NCI-H1092 treated with DMSO at 0.1 percent for 48 hours (cell line): ENCODE measurements around the gene CCL5.

Source experiments
- DNase-seq: peaks from one replicate; lab custom pipeline; 2025; lab: John Stamatoyannopoulos, UW

The CCL5 gene

GRCh38 chr17:35867574-35867973, 12.6 kb downstream of the CCL5 start:
- DNase-seq: no peak

DNA sequence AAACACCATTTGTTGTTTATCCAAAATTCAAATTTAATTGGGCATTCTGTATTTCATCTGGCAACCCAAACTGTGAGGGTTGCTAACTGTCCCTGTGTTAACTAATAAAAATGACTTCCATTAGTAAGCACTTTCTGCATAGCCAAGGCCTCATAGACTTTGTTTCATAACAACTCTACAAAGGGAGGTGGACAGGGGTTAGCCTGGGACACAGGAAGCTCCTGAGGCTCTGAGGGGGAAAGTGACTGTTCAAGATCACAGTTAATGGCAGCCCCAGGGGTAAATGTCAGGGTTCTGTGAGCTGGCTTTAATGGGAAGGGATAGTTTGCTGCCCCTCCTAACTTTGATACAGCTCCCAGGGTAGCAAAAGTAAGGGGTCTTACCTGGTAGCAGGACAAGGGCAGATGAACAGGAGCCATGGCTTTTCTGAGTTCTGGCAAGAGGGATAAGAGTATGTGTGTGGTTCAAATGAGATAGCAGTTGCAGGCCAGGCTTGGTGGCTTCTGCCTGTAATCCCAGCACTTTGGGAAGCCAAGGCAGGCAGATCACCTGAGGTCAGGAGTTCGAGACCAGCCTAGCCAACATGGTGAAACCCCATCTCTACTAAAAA, 13.7 kb downstream of the CCL5 start:
- DNase-seq: no peak

DNA sequence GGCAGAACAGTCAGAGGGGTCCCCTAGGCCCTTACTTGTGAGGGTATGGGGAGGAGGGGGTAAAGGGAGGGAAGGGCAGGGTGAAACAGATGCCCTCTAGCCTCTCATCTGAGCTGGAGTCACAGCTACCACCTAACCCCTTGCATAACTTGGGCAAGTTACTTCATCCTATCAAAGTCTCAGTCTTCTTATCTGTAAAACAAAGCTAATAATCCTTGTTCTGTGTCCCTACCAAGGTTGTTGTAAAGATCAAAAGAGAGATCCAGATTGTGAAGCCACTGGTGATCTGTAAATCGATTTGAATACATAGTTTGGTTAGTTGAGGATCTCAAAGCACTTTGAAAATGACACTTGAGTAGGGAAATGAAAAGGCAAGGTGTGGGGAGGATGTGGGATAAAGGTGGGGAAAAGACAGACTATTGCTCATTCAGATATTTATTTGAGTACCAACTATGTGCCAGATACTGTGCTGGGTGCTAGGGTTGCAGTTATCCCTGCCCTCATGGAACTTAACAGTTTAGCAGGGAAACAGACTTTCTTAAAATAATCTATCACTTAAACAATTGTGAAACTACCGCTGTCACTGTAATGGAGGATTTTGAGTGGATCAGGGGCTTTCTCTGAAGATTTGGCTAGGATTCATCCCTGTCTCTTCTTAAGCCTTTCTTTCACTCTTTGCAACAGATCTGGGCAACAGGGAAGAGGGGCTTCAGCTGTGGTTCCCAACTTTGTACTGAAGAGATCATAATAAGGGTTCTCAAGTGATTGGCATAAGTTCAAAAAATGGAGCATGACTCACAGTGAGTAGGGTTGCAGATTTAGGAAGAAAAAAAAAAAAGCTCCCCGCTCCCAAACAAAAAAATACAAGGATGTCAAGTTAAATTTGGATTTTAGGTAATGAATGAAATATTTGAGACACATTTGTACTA, 14.5 kb downstream of the CCL5 start:
- no peak for DNase-seq

- no peak for DNase-seq
Observed at GRCh38 chr17:35864853-35865252, 15.3 kb downstream of the CCL5 start.

- no peak for DNase-seq
Observed at GRCh38 chr17:35856603-35857002, 23.6 kb downstream of the CCL5 start.

DNA sequence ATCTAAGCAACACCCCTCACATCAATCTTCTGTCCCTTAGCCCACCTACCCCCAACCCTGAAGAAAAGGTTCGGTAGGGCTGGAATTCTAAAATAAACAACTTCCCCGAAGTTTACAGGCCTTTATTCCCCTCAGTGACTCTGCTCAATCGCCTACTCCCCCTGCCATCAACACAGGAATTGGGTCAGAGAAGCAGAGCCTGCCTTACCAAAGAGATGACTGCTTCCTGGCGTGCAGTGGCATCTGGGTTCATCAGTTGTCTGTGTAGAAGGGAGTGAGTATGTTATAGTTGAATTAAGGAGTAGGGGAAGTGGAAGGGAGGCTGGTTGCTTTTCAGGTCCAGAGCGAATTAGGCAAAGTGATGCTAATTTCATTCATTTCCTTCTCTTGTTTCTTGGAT, 24.2 kb downstream of the CCL5 start:
- no peak for DNase-seq

- peak; percentile 32 for DNase-seq
Observed at GRCh38 chr17:35849469-35850348, 30.5 kb downstream of the CCL5 start.

DNA sequence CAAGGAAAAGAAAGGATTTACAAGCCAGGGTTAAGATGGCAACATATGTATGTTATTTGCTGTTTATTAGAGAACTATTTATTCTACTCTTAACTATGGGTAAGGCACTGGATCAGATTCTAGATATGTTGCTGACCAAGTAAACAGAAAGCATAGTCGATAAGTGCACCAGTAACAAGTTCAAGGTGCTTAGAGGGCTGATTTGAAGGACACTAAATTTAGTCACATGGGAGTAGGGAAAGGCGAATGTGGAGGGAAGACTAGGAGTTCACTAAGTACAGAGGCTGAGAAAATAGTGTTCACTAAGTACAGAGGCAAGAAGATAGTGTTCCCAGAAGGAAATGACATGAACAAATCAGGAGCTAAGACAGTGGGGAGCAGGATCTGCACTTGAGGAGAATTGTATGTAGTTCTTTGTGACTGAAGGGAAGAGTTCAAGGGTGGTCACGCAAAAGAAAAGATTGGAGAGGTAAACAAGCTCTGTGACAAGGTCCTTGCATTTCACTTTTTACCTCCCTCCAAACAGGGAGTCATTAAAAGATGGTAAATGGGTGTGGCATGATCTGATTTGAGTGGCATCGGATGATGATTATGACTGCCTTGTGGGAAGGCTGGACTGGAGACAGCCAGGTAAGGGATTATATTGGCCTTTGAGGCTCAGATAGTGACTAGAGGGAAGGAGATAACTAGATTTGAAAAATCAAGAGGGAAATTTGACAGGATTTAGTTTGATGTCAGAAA, 32.4 kb downstream of the CCL5 start:
- no peak for DNase-seq

- DNase-seq: no peak
Observed at GRCh38 chr17:35847006-35847405, 33.2 kb downstream of the CCL5 start.

GRCh38 chr17:35846055-35846809, 33.9 kb downstream of the CCL5 start:
- no peak for DNase-seq

- DNase-seq: no peak
Observed at GRCh38 chr17:35844547-35844946, 35.6 kb downstream of the CCL5 start.

- no peak for DNase-seq
Observed at GRCh38 chr17:35843698-35844097, 36.5 kb downstream of the CCL5 start.

DNA sequence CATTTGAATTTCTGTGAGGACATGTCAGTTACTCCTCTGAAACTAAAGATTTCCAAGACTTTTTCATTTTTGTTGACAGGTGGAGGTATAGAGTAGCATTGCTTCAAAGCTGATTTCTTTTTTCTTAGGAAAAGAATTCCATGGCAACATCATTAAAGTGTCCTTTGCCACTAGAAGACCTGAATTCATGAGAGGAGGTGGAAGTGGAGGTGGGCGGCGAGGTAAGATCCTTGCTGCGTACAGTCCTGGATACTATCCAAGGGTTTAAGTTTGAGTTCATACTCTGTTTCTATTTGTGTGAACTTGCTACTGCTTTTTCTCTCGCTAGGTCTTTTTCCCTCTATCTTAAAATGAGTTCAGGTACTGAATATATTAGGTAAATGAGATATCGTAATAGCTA, 37.9 kb downstream of the CCL5 start:
- no peak for DNase-seq

DNA sequence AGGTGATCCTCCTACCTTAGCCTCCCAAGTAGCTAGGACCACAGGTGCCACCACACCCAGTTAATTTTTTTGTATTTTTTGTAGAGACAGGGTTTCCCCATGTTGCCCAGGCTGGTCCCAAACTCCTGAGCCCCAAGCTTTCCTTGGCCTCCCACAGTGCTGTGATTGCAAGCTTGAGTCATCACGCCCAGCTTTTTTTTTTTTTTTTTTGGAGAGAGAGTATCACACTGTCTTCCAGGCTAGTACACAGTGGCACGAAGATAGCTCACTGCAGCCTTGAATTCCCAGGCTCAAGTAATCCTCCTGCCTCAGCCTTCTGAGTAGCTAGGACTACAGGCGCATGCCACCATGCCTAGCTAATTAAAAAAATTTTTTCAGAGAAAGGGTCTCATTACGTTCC, 38.7 kb downstream of the CCL5 start:
- DNase-seq: no peak

GRCh38 chr17:35841101-35841500, 39.1 kb downstream of the CCL5 start:
- no peak for DNase-seq

DNA sequence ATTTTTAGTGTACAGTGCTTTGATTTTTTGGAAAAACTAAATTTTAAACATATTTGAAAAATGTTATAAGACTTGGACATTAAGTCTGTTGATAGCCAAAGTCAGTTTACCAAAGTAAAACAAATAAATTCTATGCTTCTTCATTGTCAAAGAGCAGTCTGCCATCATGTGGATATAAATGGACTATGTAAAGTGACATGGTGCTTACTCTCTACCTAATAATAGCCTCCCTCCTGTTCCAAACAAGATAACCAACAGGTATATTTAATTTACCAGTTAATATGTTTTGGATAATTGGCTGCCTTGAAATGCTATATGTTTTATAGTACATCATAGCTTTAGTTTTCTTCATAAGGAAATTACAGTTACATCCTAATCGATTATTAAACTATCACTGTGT, 55.0 kb downstream of the CCL5 start:
- DNase-seq: no peak
